Activated CD4-positive, alpha-beta T cell treated with anti-CD3 and anti-CD28 coated beads, Interleukin-10, Interleukin-2, amounts not matched to agents 100 ng/mL and 50 ng/mL, durations not matched to agents 16 hours and 8 hours (primary cell): Measurements from ENCODE around the gene IRGQ.

Experiments used
- DNase-seq: peaks from one replicate; pipeline ENCODE4 v3.0.0-alpha.2; 2020

IRGQ gene

GRCh38 chr19:43534816-43535761 lies 60.8 kb downstream of the IRGQ start:
- DNase-seq, result peak; percentile 34
